Mesenchymal stem cell (in vitro differentiated cells and primary cell): ENCODE results near the gene MYH14.

Source experiments
- DNase-seq: peaks from one replicate; pipeline ENCODE4 v3.0.0-alpha.2; 2013
- H2AFZ ChIP-seq: one replicate; pipeline ENCODE4 v1.6.1; 2013; ENCODE audit warnings: low read depth, mild to moderate bottlenecking, control low read depth, inconsistent platforms, low read length, moderate library complexity
- H2AK5ac ChIP-seq: 2 replicates; pipeline ENCODE4 v1.6.1; 2013; ENCODE audit warnings: low read length, moderate library complexity, mild to moderate bottlenecking, inconsistent platforms; ENCODE audit not compliant: severe bottlenecking
- H2BK120ac ChIP-seq: one replicate; pipeline ENCODE4 v1.6.1; 2013; ENCODE audit warnings: low read depth, mild to moderate bottlenecking, inconsistent platforms, low read length, moderate library complexity
- H2BK12ac ChIP-seq, 2 experiments: one replicate each; pipeline ENCODE4 v1.6.1; 2013; ENCODE audit warnings: inconsistent platforms in 2 of 2, low read length in 2 of 2, mild to moderate bottlenecking in 2 of 2, moderate library complexity in 2 of 2, control low read depth in 1 of 2
- H2BK15ac ChIP-seq: one replicate; pipeline ENCODE4 v1.6.1; 2013; ENCODE audit warnings: mild to moderate bottlenecking, low read depth, inconsistent platforms; ENCODE audit not compliant: poor library complexity, severe bottlenecking
- H2BK5ac ChIP-seq: 2 replicates; pipeline ENCODE4 v1.6.1; 2013; ENCODE audit warnings: low read depth, mild to moderate bottlenecking, low read length, control low read depth, inconsistent platforms; ENCODE audit not compliant: poor library complexity, severe bottlenecking
- H3K14ac ChIP-seq, 2 experiments: one replicate each; pipeline ENCODE4 v1.6.1; 2013; ENCODE audit warnings: inconsistent platforms in 2 of 2, low read length in 2 of 2, control low read depth in 1 of 2, mild to moderate bottlenecking in 1 of 2, moderate library complexity in 1 of 2
- H3K18ac ChIP-seq, 2 experiments: one replicate each; pipeline ENCODE4 v1.6.1; 2013; ENCODE audit warnings: inconsistent platforms in 2 of 2, low read length in 2 of 2, control low read depth in 1 of 2, low read depth in 1 of 2, mild to moderate bottlenecking in 1 of 2
- H3K23ac ChIP-seq, 2 experiments: one replicate each; pipeline ENCODE4 v1.6.1; 2013; ENCODE audit warnings: inconsistent platforms in 2 of 2, low read length in 2 of 2, mild to moderate bottlenecking in 2 of 2, moderate library complexity in 2 of 2, control low read depth in 1 of 2
- H3K27ac ChIP-seq: 2 replicates; pipeline ENCODE4 v1.5.1; 2013; ENCODE audit warnings: mild to moderate bottlenecking, moderate library complexity, low read length, control low read depth, inconsistent platforms; ENCODE audit not compliant: poor library complexity, severe bottlenecking
- H3K27me3 ChIP-seq, 2 experiments: 2 replicates each; pipeline versions ENCODE4 v1.6.1 to v1.7.0; 2013; ENCODE audit warnings: low read length in 2 of 2, mild to moderate bottlenecking in 2 of 2, moderate library complexity in 2 of 2, control low read depth in 1 of 2, inconsistent platforms in 1 of 2; ENCODE audit not compliant: control insufficient read depth in 1 of 2, insufficient read depth in 1 of 2
- H3K36me3 ChIP-seq, 2 experiments: 2 replicates each; pipeline versions ENCODE4 v1.6.1 to v1.7.0; 2013; ENCODE audit warnings: low read length in 2 of 2, control low read depth in 1 of 2, inconsistent platforms in 1 of 2, low read depth in 1 of 2, mild to moderate bottlenecking in 1 of 2; ENCODE audit not compliant: insufficient read depth in 2 of 2, control insufficient read depth in 1 of 2
- H3K4ac ChIP-seq, 2 experiments: one replicate each; pipeline ENCODE4 v1.6.1; 2013; ENCODE audit warnings: inconsistent platforms in 2 of 2, low read length in 2 of 2, mild to moderate bottlenecking in 2 of 2, moderate library complexity in 2 of 2, control low read depth in 1 of 2, low read depth in 1 of 2
- H3K4me1 ChIP-seq: 2 replicates; pipeline ENCODE4 v1.6.1; 2013; ENCODE audit warnings: low read depth, low read length, control low read depth; ENCODE audit not compliant: control insufficient read depth, insufficient read depth
- H3K4me2 ChIP-seq: 2 replicates; pipeline ENCODE4 v1.6.1; 2013; ENCODE audit warnings: low read length, mild to moderate bottlenecking, inconsistent platforms; ENCODE audit not compliant: poor library complexity, severe bottlenecking
- H3K4me3 ChIP-seq, 2 experiments: 2 replicates each; pipeline versions ENCODE4 v1.5.1 to v1.7.0; 2013; ENCODE audit warnings: low read length in 2 of 2, mild to moderate bottlenecking in 2 of 2, control low read depth in 1 of 2, low read depth in 1 of 2; ENCODE audit not compliant: insufficient read depth in 1 of 2
- H3K79me1 ChIP-seq: replicated peaks from 2 replicates; pipeline ENCODE4 v1.6.1; 2013; ENCODE audit warnings: mild to moderate bottlenecking, control low read depth, low read length, inconsistent platforms; ENCODE audit not compliant: poor library complexity, severe bottlenecking
- H3K9ac ChIP-seq: 2 replicates; pipeline ENCODE4 v1.7.0; 2013; ENCODE audit warnings: mild to moderate bottlenecking, low read length, moderate library complexity
- H3K9me3 ChIP-seq: 2 replicates; pipeline ENCODE4 v1.7.0; 2013; ENCODE audit warnings: mild to moderate bottlenecking, low read length; ENCODE audit not compliant: control insufficient read depth
- H4K8ac ChIP-seq: one replicate; pipeline ENCODE4 v1.6.1; 2013; ENCODE audit warnings: inconsistent platforms, mild to moderate bottlenecking, low read length, moderate library complexity
- H4K91ac ChIP-seq: one replicate; pipeline ENCODE4 v1.6.1; 2013; ENCODE audit warnings: mild to moderate bottlenecking, low read length, inconsistent platforms
- WGBS: methylation state at CpG from one replicate; pipeline ENCODE4 v1.1.7; 2013; ENCODE audit warnings: mixed read lengths; 5-methylcytosine and 5-hydroxymethylcytosine counted together

The MYH14 gene

GRCh38 chr19:50300051-50300450, 96.6 kb downstream of the MYH14 start:
- Histone ChIP-seq H3K18ac (no peak overlapping the region), H4K91ac (no peak overlapping the region), H3K4me1 (no peaks in the 10 kb centered on the region), H3K27ac (no peak overlapping the region), H2BK12ac (no peak overlapping the region), H3K9me3 (peaks cover 4% of the 10 kb centered on the region), H2AFZ (no peak overlapping the region), H3K27me3 (peaks cover 0 to 3% of the 10 kb centered on the region in 2 experiments), H3K23ac (no peak overlapping the region), H3K4me3 (no peak overlapping the region), H2BK120ac (no peak overlapping the region), H2BK5ac (no peak overlapping the region), H4K8ac (no peak overlapping the region), H2AK5ac (no peak overlapping the region), H3K36me3 (no peaks in the 10 kb centered on the region), H3K14ac (no peak overlapping the region), H3K4me2 (no peak overlapping the region), H3K9ac (no peak overlapping the region), H3K4ac (no peak overlapping the region), H3K79me1 (no peaks in the 10 kb centered on the region), H2BK15ac (no peak overlapping the region)
- 71% methylated on average over 1 of the region's 2 CpGs for WGBS
- no peak for DNase-seq

- DNase-seq, result peak; percentile 49
- no peak overlapping the region for H3K4ac ChIP-seq
- no peak overlapping the region for H3K4me2 ChIP-seq
- H2BK15ac ChIP-seq, result no peak overlapping the region
- H2BK5ac ChIP-seq, result no peak overlapping the region
- H2BK120ac ChIP-seq, result no peak overlapping the region
- H2AK5ac ChIP-seq, result no peak overlapping the region
- peak overlapping the region; percentile 7 for H3K9ac ChIP-seq
- H3K27ac ChIP-seq, result no peak overlapping the region
- H3K4me3 ChIP-seq, result no peak overlapping the region
- no peak overlapping the region for H4K91ac ChIP-seq
- H3K79me1 ChIP-seq, result no peaks in the 10 kb centered on the region
- no peaks in the 10 kb centered on the region for H3K4me1 ChIP-seq
- peaks cover 4% of the 10 kb centered on the region for H3K9me3 ChIP-seq
- H2BK12ac ChIP-seq, result no peak overlapping the region
- H2AFZ ChIP-seq, result no peak overlapping the region
- peaks cover 0 to 3% of the 10 kb centered on the region in 2 experiments for H3K27me3 ChIP-seq
- H3K36me3 ChIP-seq, result no peaks in the 10 kb centered on the region
- 39% methylated on average over 8 of the region's 10 CpGs for WGBS
- H4K8ac ChIP-seq, result no peak overlapping the region
- no peak overlapping the region for H3K18ac ChIP-seq
- H3K14ac ChIP-seq, result no peak overlapping the region
- no peak overlapping the region for H3K23ac ChIP-seq
Measured at GRCh38 chr19:50300814-50301606, 97.6 kb downstream of the MYH14 start.

- Histone ChIP-seq H3K4ac (no peak overlapping the region), H3K18ac (no peak overlapping the region), H3K4me2 (no peak overlapping the region), H3K36me3 (no peaks in the 10 kb centered on the region), H3K4me1 (no peaks in the 10 kb centered on the region), H4K91ac (no peak overlapping the region), H2AK5ac (no peak overlapping the region), H3K27ac (no peak overlapping the region), H2BK120ac (no peak overlapping the region), H2BK15ac (no peak overlapping the region), H3K23ac (no peak overlapping the region), H3K9me3 (peaks cover 4% of the 10 kb centered on the region), H2BK5ac (no peak overlapping the region), H3K14ac (no peak overlapping the region), H2AFZ (no peak overlapping the region), H2BK12ac (no peak overlapping the region), H3K9ac (no peak overlapping the region), H3K4me3 (no peak overlapping the region), H4K8ac (no peak overlapping the region), H3K27me3 (peaks cover 0 to 3% of the 10 kb centered on the region in 2 experiments), H3K79me1 (no peaks in the 10 kb centered on the region)
- WGBS, result 77% methylated on average over 10 of the region's 10 CpGs
- no peak for DNase-seq
Measured at GRCh38 chr19:50301607-50301971, 98.2 kb downstream of the MYH14 start.

- Histone ChIP-seq H4K8ac (no peak overlapping the region), H2BK12ac (no peak overlapping the region)
Measured at GRCh38 chr19:50303558-50303957, 100.1 kb downstream of the MYH14 start.

More at GRCh38 chr19:50303558-50303957, 100.1 kb downstream of the MYH14 start:
- no peaks in the 10 kb centered on the region for H3K79me1 ChIP-seq
- H3K23ac ChIP-seq, result no peak overlapping the region
- H3K4me3 ChIP-seq, result no peak overlapping the region
- H2BK5ac ChIP-seq, result no peak overlapping the region
- no peak overlapping the region for H2AK5ac ChIP-seq
- H2AFZ ChIP-seq, result no peak overlapping the region
- H2BK120ac ChIP-seq, result no peak overlapping the region
- H3K4ac ChIP-seq, result no peak overlapping the region
- no peak overlapping the region for H2BK15ac ChIP-seq
- H3K36me3 ChIP-seq, result no peaks in the 10 kb centered on the region
- no peak overlapping the region for H3K4me2 ChIP-seq
- H3K14ac ChIP-seq, result no peak overlapping the region
- no peak overlapping the region for H4K91ac ChIP-seq
- DNase-seq, result no peak
- H3K27me3 ChIP-seq, result peaks cover 0 to 9% of the 10 kb centered on the region in 2 experiments
- H3K9me3 ChIP-seq, result peaks cover 24% of the 10 kb centered on the region
- H3K9ac ChIP-seq, result no peak overlapping the region
- no peak overlapping the region for H3K27ac ChIP-seq
- no peaks in the 10 kb centered on the region for H3K4me1 ChIP-seq
- no peak overlapping the region for H3K18ac ChIP-seq
